Embryonic facial prominence (tissue), 1 donor: ENCODE data around the gene STK24.
"Not testable (repeated sequence)": the region's sequence is repeated elsewhere in the genome, so short reads cannot be mapped to it uniquely, and the experiment has no call there.

Experiments
- DNase-seq: peaks from one replicate; pipeline ENCODE4 v3.0.0-alpha.2; 2016; ENCODE audit errors: extremely low spot score

Gene STK24

DNA sequence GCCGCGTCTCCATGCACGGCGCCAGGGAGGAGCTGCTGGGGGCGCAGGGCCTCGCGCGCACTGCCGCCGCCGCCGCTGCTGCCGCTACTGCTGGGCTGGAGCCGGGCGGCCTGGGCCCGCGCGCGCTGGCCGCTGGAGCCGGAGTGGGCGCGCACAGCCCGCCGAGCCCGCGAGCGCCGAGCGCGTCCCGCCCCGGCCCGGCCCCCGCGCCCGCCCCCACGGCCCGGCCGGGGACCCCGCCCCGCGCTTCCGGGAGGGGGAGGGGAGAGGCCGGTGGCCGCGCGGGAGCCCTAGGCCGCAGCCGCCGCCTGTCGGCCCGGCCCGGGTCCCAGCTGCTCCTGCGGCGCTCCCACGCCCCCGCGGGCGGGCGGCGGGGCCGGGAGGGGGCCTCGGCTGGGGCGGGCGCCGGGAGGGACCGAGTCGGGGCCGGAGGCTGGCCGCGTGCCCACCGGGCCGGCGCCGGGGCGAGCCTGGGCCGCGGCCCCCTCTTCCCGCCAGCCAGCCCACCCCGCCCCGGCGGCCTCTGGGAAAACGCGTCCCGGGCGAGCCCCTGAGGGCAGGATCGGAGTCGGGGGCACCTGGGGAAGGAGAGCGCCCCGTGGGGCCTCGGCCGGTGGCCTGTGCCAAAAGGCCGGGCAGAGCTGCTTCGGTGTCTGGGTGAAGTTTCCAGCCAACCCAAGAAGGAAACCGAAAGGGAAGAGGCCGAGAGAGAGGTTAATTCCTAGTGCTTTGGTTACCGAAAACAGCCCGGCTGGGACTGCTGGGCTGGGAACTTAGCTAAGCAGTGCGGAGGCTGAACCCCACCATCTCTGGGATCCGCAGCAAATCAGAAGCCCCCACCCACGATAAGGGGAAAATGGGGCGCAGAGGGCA, at the start of gene STK24:
STK24 (minus strand) TSS at position 145 of the 873 bp plus-strand sequence. CDS start 321 bp downstream, outside the sequence.
- no peak for DNase-seq

DNA sequence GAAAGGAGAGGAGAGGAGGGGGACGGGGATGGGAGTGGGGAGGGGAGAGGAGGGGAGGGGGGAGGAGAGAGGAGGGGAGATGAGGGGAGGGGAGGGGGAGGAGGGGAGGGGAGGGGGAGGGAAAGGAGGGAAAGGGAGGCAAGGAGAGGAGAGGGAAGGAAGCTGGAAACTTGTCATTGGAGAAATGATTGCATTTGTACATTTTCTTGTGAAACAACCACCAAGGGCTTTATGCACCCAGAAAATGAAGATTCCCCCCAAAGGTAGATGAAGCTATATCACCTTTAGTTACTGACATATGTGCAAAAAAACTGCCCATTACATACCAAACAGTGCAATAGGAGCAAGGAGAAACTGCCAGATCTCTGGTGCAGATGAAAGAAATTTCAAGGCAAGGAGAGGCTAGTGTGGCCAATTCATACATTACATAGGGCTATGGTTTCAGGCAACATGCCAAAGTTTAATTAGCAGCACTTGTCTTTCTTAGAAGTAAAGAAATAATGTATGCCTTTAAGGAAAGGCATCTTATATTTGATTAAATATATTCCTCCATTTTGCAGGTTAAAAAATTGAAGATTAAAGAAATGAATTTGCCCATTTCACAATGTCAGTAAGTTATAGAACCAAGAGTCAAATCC, 49.5 kb upstream of the STK24 start:
- DNase-seq = no peak

DNA sequence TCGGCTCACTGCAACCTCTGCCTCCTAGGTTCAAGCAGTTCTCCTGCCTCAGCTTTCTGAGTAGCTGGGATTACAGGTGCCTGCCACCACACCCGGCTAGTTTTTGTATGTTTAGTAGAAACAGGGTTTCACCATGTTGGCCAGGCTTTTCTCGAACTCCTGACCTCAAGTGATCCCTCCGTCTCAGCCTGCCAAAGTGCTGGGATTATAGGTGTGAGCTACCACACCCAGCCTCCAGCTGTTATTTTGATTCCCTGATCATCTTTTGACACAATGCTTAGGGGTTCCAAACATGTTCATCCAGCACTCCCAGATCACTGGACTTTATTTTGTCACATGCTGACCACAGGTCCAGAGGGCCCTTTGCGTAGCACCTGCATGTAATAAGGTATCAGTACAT, 47.7 kb upstream of the STK24 start:
- DNase-seq = not testable (repeated sequence)

DNA sequence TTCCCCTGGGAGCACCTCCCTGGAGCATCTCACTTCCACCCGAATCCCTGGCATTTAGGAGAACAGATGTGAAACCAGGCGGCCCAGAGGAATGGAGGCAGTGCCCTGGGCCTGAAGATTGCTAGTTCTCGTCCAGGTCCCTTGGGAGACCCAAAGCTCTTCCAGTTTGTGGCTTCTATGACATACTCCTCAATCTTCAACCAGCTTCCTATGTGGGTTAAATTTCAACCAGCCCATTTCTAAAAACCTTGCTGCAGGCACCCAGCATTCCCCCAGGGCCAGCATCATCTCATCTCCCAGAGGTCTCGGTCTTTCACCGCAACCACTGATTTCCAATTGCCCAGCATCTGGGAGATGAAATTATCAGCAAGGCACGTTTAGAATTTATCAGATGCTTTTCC, 46.0 kb upstream of the STK24 start:
- DNase-seq = no peak

DNA sequence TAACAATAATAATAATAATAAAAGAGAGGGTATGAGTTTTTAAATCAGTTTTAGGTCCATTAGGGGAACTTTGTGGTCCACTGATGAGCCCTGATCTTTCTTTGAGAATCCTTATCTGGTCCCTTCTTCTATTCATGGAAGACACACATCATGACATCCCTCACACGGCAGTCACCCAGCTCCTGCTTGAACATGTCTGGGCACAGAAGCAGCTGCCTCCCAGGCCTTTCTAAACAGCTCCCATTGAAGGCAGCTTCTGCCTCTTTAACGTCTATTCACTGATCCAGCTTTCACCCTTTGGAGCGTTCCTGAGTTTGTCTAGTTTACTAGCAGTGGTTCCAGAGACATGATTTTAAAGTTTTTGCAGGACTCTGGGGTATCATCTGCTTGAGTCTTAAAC, 42.6 kb upstream of the STK24 start:
- DNase-seq = no peak

DNA sequence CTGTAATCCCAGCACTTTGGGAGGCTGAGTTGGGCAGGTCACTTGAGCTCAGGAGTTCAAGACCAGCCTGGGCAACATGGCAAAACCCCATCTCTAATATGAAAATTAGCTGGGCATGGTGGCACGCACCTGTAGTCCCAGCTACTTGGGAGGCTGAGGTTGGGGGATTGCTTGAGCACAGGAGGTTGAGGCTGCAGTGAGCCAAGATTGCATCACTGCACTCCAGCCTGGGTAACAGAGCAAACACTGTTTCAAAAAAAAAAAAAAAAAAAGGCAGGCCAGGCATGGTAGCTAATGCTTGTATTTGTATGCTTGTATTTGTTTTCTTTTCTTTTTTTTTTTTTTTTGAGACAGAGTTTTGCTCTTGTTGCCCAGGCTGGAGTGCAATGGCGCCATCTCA, 38.7 kb upstream of the STK24 start:
- not testable (repeated sequence) for DNase-seq

DNA sequence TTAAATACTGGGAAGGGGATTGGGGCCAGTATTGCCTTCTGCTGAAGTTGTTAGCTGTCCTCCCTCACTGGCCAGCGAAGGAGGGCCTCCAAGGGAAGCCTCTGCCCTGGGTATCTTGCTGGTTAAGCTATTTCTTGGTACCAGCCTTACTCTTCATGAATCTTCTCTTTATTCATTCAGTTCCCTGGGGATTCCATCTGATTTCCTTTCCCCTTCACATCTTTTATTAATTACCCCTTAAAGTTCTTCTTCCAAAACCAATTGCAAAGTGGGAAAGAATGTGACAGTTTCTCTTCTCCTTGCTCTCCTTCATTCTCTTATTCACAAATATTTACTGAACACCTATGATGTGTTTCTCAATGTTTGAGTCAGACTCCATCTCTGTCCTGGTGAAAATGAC, 36.7 kb upstream of the STK24 start:
- DNase-seq = no peak

DNA sequence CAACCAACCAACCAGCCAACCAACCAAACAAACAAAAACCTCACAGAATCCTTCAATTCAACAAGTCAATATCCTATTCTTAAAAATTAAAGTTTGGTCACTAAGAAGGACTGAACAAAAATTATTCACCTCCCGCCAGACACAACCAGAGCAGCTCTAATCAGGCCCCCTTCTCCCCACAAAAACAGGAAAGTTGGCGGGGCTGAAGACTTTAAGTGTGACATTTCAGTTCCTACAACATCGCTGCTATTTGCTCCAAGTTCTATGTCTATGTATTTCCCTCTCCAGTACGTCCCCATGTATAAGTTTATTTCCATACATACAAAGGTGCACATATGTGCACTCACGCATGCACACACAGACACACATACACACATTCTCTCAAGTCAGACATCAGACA, 32.8 kb upstream of the STK24 start:
- DNase-seq = no peak

DNA sequence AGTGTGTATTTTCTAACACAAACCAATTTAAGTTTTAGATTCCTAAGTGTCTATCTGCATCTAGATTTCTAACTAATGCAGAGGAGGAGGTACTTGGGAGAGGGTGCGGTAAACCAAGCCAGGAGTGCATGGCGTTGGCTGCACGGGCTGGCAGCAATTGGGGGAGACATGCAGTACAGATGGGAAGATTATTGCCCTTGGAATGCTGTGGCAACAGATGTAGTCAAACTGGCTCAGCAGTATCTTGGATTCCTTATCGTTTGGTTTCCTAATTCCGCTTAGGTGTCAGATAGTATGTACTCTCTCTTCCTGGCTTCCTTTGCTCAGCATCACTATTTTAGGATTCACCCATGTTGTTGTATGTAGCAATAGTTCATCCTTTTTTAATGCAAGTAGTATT, 29.4 kb upstream of the STK24 start:
- no peak for DNase-seq

DNA sequence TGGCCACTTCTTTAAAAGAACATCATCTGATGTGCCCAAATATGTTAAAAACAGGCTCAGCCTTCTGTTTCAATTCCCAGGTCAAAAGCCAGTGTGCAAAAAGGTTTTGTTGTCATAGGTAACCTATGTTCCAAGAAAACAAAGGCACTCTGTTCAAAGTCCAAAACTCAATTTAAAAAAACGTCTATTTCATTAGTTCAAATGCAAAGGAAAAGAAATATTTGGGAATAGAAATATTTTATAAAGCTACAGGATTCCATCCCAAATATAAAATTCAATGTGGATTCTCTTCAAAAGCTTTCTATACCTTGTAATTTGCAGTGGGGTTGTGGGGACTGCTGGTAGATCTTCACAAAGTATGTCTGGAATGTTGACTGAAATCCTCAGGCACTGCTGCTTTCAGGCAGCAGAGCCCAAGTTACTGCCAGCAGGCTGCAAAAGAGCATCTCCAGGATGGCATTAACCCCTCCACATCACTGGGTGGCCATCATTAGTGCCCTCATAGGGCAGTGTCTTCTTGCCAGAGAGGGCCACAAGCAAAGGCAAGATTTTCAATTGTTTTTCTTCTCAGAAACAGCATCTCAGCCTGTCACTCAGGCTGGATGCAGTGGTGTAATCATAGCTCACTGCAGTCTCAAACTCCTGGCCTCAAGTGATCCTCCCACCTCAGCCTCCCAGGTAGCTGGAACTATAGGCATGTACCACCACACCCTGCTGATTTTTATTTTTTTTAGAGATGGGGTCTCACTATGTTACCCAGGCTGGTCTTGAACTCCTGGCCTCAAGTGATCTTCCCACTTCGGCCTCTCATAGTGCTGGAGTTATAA, 22.8 kb upstream of the STK24 start:
- no peak for DNase-seq

DNA sequence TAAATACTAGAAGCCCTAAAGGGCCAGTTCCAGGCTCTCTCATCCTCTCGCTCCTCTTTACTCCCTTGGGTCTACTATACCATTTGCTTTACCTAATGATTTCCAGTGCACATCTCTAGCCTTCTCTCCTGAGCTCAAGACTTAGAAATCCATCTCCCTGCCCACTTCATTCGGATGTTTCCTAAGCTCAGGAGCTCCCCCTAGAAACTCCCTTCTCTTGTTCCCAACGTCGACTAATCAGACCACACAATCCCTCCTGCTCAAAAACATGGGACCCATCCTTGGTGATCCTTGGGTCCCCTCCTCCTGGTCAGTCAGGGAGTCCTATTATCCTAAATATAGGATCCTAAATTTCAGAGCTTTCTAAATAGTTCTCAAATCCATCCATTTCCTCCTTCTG, 21.1 kb upstream of the STK24 start:
- no peak for DNase-seq

DNA sequence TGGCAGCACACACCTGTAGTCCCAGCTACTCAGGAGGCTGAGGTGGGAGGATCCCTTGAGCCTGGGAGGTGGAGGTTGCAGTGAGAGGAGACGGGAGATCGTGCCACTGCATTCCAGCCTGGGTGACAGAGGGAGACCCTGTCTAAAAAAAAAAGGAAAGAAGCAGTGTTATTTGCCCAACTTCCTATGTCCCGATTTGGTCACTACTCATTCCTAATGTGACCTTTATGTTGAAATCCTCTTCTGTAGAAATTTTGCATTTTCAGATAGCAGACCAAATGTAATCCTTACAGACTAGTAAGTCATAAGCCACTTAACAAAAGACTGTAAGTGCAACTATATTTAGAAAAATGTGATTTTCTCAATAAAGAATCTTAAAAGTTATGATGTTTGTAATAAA, 18.2 kb upstream of the STK24 start:
- no peak for DNase-seq

DNA sequence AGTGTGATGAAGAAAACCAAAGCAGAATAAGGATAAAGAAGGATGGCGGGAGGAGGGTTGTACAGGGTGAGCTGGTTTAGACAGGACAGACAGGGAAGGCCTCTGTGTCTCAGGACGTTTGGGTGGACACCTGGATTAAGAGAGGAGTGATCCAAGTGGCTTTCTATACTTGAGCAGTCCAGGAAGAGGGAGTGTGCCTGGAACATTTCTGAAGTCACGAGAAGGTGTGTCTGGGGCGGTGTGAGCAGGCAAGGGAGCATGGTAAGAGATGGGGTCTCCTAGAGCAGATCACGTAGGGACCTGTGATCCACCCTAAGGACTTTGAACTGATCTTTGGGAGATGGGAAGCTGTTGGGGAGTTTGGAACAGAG, 15.4 kb upstream of the STK24 start:
- DNase-seq = no peak

DNA sequence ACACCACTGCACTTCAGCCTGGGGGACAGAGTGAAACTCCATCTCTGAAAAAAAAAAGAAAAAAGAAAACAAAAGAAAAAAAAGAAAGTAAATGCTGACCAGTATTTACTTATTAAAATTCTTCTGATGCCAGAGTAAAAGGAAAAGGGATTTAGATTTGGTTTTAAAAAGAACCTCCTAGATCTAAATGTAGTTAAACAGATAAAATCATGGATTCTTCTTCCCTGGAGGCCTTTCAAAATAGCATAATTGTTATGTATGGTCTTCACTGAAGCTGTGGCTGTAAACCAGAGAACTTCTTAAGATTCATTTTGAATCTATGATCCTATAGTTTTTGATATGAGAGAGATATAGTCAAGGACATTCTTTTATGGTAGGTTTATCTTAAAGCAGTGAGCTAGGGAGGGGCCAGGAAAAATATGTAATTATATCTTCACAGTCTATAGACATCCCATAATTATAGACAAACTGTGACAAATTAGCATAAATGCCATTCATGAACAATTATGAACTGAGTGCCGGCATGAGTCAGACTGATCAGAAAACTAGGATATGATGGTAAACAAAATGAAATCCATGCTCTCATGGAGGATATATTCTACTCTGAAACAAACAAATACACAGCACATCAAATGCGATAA, 14.9 kb upstream of the STK24 start:
- DNase-seq = no peak

DNA sequence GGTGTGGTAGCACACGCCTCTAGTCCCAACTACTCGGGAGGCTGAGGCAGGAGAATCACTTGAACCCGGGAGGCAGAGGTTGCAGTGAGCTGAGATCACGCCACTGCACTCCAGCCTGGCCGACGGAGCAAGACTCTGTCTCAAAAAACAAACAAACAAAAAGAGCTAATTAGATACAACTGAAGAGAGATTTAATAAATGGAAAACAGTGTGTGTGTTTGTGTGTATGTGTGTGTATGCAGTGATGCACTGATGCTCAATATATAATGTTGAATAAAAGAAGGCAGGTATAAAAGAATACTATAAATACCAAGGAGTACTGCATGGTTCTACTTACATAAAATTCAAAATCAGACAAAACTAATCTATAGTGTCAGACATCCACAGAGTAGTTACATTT, 13.6 kb upstream of the STK24 start:
- not testable (repeated sequence) for DNase-seq

DNA sequence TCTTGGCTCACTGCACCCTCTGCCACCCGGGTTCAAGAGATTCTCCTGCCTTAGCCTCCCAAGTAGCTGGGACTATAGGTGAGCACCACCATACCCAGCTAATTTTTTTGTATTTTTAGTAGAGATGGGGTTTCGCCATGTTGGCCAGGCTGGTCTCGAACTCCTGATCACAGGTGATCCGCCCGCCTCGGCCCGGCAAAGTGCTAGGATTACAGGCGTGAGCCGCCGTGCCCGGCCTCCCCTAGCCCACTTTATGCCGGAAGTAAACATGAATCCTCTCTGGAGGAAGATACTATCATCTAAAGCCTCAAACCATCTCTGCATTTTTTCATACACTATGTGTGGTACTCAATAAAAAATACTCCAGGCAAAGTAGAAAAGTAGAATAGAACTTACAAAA, 12.6 kb upstream of the STK24 start:
- not testable (repeated sequence) for DNase-seq

DNA sequence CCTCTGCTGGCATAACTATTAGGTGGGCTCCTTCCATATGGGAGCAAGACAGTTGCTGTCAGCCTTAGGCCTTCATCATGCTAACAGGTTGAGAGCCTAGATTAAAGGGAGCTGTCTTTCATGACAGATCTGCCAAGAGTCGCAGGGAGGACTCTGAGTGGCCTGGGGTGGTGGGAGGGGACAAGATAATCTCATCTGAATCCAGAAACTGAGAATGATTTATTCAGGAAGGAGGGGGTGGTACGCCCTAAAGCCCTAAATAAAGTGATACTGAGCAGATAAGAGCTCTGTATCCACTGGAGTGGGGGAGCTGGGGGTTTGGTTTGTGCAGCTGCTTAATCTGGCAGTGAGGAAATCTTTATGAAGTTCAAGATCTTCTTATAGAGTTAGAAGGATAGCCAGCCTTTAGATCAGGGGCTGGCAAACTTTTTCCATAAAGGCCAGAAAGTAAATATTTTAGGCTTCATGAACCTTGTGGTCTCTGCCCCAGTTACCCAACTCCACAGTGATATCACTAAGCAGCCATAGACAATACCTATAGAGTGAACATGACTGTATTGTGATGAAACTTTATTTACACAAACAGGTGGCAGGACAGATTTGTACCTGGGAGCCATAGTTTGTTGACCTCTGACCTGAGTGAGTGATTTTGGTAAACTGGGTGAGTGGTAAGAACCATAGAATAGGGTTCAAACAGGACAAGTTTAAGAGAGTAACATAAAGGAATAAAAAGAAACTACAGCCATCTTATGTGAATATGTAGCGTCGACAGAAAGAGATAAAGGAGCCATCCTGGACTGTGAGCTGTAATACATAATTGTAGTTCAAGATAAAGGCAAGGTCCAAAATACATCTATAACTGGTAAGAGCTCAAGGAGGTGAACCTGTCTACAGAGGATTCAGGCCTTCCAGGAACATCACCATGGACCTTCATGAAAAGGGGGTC, 9.8 kb upstream of the STK24 start:
- no peak for DNase-seq

DNA sequence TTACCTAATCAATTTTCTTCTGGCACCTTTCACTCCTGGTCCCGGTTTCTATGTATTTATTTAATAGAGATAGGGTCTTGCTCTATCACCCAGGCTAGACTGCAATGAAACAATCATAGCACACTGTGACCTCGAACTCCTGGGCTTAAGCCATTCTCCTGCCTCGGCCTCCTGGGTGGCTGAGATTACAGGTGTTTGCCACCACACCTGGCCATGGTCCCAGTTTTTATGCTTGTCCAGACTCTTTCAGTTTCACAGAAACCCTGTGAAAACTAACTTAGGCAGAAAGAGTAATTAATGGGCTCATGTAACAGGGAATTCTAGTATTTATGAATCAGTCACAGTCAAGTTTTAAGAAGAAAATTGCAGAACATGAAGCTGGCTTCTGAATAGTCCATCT, 9.0 kb upstream of the STK24 start:
- no peak for DNase-seq

DNA sequence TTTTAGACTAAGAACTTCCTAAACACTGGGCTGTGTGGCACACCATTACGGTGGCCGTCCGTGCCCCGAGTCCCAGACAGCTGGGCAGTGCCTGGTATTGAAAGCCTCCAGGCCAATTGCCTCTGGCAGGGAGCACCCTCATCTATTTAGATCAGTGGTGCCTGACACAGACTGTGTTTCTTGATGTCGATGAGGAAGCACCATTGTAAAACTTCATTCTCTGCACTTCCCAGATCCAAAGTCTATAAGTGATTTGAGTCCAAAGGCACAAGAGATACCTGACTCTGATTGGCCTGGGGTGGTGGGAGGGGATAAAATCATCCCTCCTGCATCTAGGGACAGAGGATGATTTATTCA, 8.5 kb upstream of the STK24 start:
- DNase-seq = no peak

DNA sequence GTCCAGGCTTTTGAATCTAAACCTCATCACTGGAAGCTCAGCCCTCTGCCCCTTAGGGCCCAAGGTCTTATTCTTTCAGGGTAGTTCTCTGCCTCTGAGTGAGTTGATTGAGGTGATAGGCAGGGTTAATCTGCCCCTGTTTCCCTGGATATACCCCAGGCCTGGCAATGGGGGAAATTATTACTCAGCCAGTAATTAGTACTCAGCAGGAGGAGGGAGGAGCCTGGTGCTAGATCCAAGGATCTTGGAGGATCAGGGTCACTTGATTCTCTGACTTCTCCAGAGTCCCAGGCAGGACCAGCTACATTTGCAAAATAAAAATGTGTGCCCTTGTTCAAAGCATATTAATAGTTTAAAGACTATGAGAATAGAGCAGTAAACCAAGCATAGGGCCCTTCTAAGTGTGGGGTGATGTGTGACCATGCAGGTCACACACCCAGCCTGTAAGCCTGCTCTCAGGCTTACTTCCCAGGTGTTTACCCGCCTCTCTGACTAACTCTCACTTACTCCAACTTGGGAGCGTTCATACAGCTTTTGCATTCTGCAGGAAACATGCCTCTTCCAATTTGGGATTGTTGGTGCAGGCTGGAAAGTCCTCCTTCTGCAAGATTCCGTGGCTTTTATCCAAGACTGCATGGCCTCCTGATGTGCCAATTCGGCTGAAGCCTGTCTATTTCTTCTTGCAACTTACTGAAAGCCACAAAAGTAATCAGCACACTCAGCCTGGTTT, 7.9 kb upstream of the STK24 start:
- no peak for DNase-seq
